ENCODE measurements around the gene ZNF616.

ZNF616 gene

GRCh38 chr19:52110780-52111179 lies 29.0 kb downstream of the ZNF616 start:
- ATAC-seq = no peak
- TF ChIP-seq POU6F1 (CRISPR knock-in tag; IDR thresholded peaks at IDR 0.05; ENCODE audit: borderline replicate concordance, low read depth) (no peak), ZNF70 (CRISPR knock-in tag; IDR thresholded peaks at IDR 0.05) (no peak), RARB (CRISPR knock-in tag; IDR thresholded peaks at IDR 0.05) (no peak), CREB5 (CRISPR knock-in tag; IDR thresholded peaks at IDR 0.05; ENCODE audit: low read depth) (no peak), CSDC2 (CRISPR knock-in tag; IDR thresholded peaks at IDR 0.05) (no peak), PATZ1 (CRISPR knock-in tag; IDR thresholded peaks at IDR 0.05; ENCODE audit: borderline replicate concordance) (no peak), ARNTL (CRISPR knock-in tag; IDR thresholded peaks at IDR 0.05; ENCODE audit: borderline replicate concordance, low read depth) (no peak), ZC3H10 (CRISPR knock-in tag; IDR thresholded peaks at IDR 0.05) (no peak), PPARA (CRISPR knock-in tag; IDR thresholded peaks at IDR 0.05; ENCODE audit: borderline replicate concordance) (no peak), TCF4 (CRISPR knock-in tag; IDR thresholded peaks at IDR 0.05; ENCODE audit: borderline replicate concordance) (no peak), TOX (CRISPR knock-in tag; IDR thresholded peaks at IDR 0.05; ENCODE audit: borderline replicate concordance) (no peak), ZFP3 (CRISPR knock-in tag; IDR thresholded peaks at IDR 0.05) (no peak), ISL1 (CRISPR knock-in tag; IDR thresholded peaks at IDR 0.05) (no peak), CSRNP3 (CRISPR knock-in tag; IDR thresholded peaks at IDR 0.05) (no peak), ZFP30 (CRISPR knock-in tag; IDR thresholded peaks at IDR 0.05) (no peak)

GRCh38 chr19:52102782-52103181 lies 37.0 kb downstream of the ZNF616 start:
- no peak for ATAC-seq
- TF ChIP-seq CREB5 (CRISPR knock-in tag; IDR thresholded peaks at IDR 0.05; ENCODE audit: low read depth) = no peak
- no peak for TF ChIP-seq BACH2 (CRISPR knock-in tag; IDR thresholded peaks at IDR 0.05; ENCODE audit: borderline replicate concordance)
- no peak for TF ChIP-seq ZNF565 (CRISPR knock-in tag; conservative IDR thresholded peaks at IDR 0.05; ENCODE audit: low read depth)
- no peak for TF ChIP-seq PPARA (CRISPR knock-in tag; IDR thresholded peaks at IDR 0.05; ENCODE audit: borderline replicate concordance)

- TF ChIP-seq ZNF565 (CRISPR knock-in tag; conservative IDR thresholded peaks at IDR 0.05; ENCODE audit: low read depth) = no peak
- TF ChIP-seq ZFP30 (CRISPR knock-in tag; IDR thresholded peaks at IDR 0.05) = no peak
- no peak for TF ChIP-seq CSDC2 (CRISPR knock-in tag; IDR thresholded peaks at IDR 0.05)
- no peak for TF ChIP-seq CREB5 (CRISPR knock-in tag; IDR thresholded peaks at IDR 0.05; ENCODE audit: low read depth)
- no peak for TF ChIP-seq POU6F1 (CRISPR knock-in tag; IDR thresholded peaks at IDR 0.05; ENCODE audit: borderline replicate concordance, low read depth)
- no peak for TF ChIP-seq ISL1 (CRISPR knock-in tag; IDR thresholded peaks at IDR 0.05)
- no peak for TF ChIP-seq ESRRG (CRISPR knock-in tag; IDR thresholded peaks at IDR 0.05)
- no peak for TF ChIP-seq ZNF8 (CRISPR knock-in tag; IDR thresholded peaks at IDR 0.05)
- no peak for TF ChIP-seq TCF4 (CRISPR knock-in tag; IDR thresholded peaks at IDR 0.05; ENCODE audit: borderline replicate concordance)
- TF ChIP-seq GLIS3 (CRISPR knock-in tag; IDR thresholded peaks at IDR 0.05) = no peak
- no peak for TF ChIP-seq TOX (CRISPR knock-in tag; IDR thresholded peaks at IDR 0.05; ENCODE audit: borderline replicate concordance)
- TF ChIP-seq CSRNP3 (CRISPR knock-in tag; IDR thresholded peaks at IDR 0.05) = no peak
- TF ChIP-seq ARNTL (CRISPR knock-in tag; IDR thresholded peaks at IDR 0.05; ENCODE audit: borderline replicate concordance, low read depth) = no peak
- no peak for TF ChIP-seq PATZ1 (CRISPR knock-in tag; IDR thresholded peaks at IDR 0.05; ENCODE audit: borderline replicate concordance)
- no peak for TF ChIP-seq PPARA (CRISPR knock-in tag; IDR thresholded peaks at IDR 0.05; ENCODE audit: borderline replicate concordance)
- TF ChIP-seq ZFP3 (CRISPR knock-in tag; IDR thresholded peaks at IDR 0.05) = no peak
- no peak for TF ChIP-seq OSR1 (CRISPR knock-in tag; IDR thresholded peaks at IDR 0.05)
- ATAC-seq = no peak
Measured at GRCh38 chr19:52101866-52102562, 37.7 kb downstream of the ZNF616 start.

All from SK-N-SH treated with all-trans-retinoic acid at 6 μM for 48 hours (cell line).